ENCODE measurements around the gene PURB. TPM values are rescaled to one million over a fixed set of nuclear protein-coding genes. Genes with fewer than 3 reads are reported as not detected.

Gene PURB
- total and polyA plus RNA-seq, 9 of the 15 experiments (the other 6 are each of a cell fraction or from before 2014, with no cell fraction given), result 1.6 to 14.1 (median 8.8) TPM

DNA sequence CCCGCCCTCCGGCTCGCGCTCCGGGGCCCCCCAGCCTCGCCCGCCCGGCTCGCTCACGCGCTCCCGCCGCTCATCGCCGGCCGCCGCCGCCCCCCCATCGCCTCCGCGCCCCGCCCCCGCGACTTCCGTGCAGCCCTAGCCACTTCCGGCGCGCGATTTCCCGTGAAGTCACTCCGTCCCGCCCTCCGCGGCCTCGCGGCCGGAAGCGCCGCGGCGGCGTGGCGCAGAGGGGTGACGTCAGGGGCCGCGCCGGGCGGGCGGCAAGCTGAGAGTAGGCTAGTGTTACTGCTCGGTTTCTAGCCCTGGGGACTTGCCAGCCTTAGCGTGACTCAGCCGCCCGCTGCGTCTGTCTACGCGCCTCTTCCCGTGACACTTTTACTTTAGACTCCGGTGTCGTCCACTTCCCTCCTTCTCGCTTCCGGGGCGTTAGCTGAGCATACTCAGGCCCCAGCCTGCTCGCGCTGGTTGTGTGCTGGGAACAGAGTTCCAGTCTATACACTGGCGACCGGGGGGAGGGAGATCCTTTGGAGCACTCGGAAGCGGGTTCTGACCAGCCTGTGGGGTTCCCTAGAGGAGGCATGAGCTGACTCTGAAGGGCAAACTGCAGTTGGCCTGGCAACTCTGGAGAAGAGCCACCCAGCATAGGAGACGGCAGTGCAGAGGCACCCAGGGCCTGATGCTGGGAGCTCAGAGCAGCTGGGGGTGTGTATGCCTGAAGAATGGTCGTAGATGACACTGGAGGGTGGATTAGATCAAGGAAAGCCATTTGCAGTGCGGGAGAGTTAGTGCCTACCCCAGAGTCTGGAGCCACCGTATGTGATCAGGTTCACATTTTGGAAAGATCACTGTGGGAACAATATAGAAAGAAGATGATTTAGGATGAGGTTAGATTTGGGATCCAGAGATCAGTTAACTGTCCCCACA, at the start of gene PURB (continued):
- peak; percentile 89 for TF ChIP-seq HNRNPLL (IDR thresholded peaks at IDR 0.05; ENCODE audit: low read depth, low read length, poor library complexity, severe bottlenecking)
- TF ChIP-seq CBFB (CRISPR knock-in tag; IDR thresholded peaks at IDR 0.05), result no peak; the same call in 1 of the 2 replicates
- TF ChIP-seq ASH1L (IDR thresholded peaks at IDR 0.05; ENCODE audit: borderline replicate concordance, low read depth, partially characterized antibody), result no peak
- TF ChIP-seq FOXK2 (conservative IDR thresholded peaks at IDR 0.05 in 1 of 2, IDR thresholded peaks at IDR 0.05 in 1 of 2; ENCODE audit: low read depth in 2 of 2), result peak; percentile 45 to 60; a peak in 2 of 4 replicates
- no peak; the same call in 1 of the 2 replicates for TF ChIP-seq ZNF263 (CRISPR knock-in tag; IDR thresholded peaks at IDR 0.05; ENCODE audit: borderline replicate concordance)
- no peak for TF ChIP-seq ZNF224 (CRISPR knock-in tag; IDR thresholded peaks at IDR 0.05)
- TF ChIP-seq MTA3 (IDR thresholded peaks at IDR 0.05; ENCODE audit: borderline replicate concordance), result peak; percentile 71; the same call in 1 of the 2 replicates
- TF ChIP-seq, protein P1, sequence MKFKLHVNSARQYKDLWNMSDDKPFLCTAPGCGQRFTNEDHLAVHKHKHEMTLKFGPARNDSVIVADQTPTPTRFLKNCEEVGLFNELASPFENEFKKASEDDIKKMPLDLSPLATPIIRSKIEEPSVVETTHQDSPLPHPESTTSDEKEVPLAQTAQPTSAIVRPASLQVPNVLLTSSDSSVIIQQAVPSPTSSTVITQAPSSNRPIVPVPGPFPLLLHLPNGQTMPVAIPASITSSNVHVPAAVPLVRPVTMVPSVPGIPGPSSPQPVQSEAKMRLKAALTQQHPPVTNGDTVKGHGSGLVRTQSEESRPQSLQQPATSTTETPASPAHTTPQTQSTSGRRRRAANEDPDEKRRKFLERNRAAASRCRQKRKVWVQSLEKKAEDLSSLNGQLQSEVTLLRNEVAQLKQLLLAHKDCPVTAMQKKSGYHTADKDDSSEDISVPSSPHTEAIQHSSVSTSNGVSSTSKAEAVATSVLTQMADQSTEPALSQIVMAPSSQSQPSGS (CRISPR knock-in tag; IDR thresholded peaks at IDR 0.05), result peak; percentile 77
- peak; percentile 81 for TF ChIP-seq MAFK (IDR thresholded peaks at IDR 0.05; ENCODE audit: low read length)
- TF ChIP-seq ZNF57 (CRISPR knock-in tag; IDR thresholded peaks at IDR 0.05), result no peak
- peak; percentile 91 for TF ChIP-seq TBP (optimal IDR thresholded peaks at IDR 0.05; ENCODE audit: low read depth, low read length)
- TF ChIP-seq EGR1 (conservative IDR thresholded peaks at IDR 0.05), result peak; percentile 61
- no peak for TF ChIP-seq CHCHD3 (CRISPR knock-in tag; IDR thresholded peaks at IDR 0.05)
- no peak for TF ChIP-seq ZNF695 (CRISPR knock-in tag; IDR thresholded peaks at IDR 0.05)
- TF ChIP-seq THRAP3 (IDR thresholded peaks at IDR 0.05; ENCODE audit: borderline replicate concordance), result no peak
- TF ChIP-seq SLC30A9 (CRISPR knock-in tag; IDR thresholded peaks at IDR 0.05), result no peak
- TF ChIP-seq HDAC2 (IDR thresholded peaks at IDR 0.05), result peak; percentile 79
- TF ChIP-seq POLR2AphosphoS5 (IDR thresholded peaks at IDR 0.05; ENCODE audit: control insufficient read depth, insufficient read depth, low read depth, low read length), result peak; percentile 91
- TF ChIP-seq ZNF121 (CRISPR knock-in tag; conservative IDR thresholded peaks at IDR 0.05), result no peak
- peak; percentile 83 for TF ChIP-seq PML (IDR thresholded peaks at IDR 0.05; ENCODE audit: low read length)
- TF ChIP-seq FOXA3 (CRISPR knock-in tag; conservative IDR thresholded peaks at IDR 0.05 in 1 of 2, IDR thresholded peaks at IDR 0.05 in 1 of 2), result no peak
- TF ChIP-seq RB1 (IDR thresholded peaks at IDR 0.05; ENCODE audit: low read depth), result peak; percentile 90
- TF ChIP-seq JUN (IDR thresholded peaks at IDR 0.05; ENCODE audit: borderline replicate concordance, low read depth, low read length), result peak; percentile 86
- peak; percentile 18; the same call in 1 of the 2 replicates for TF ChIP-seq JUN (CRISPR knock-in tag; IDR thresholded peaks at IDR 0.05; ENCODE audit: borderline replicate concordance)
- TF ChIP-seq ZNF23 (CRISPR knock-in tag; IDR thresholded peaks at IDR 0.05), result no peak

Measured in K562 (cell line).